ENCODE measurements around the gene TUT7. TPM values are rescaled to one million over a fixed set of nuclear protein-coding genes. Genes with fewer than 3 reads are reported as not detected.
"Not testable (repeated sequence)": the region's sequence is repeated elsewhere in the genome, so short reads cannot be mapped to it uniquely, and the experiment has no call there.

Gene TUT7
- total RNA-seq, 1 donor from 2014 or later = 25.1 TPM

GRCh38 chr9:86347991-86348390 is 6.2 kb downstream of the TUT7 start:
- DNase-seq (ENCODE audit: low spot score) = no peak

GRCh38 chr9:86344818-86345217 is 9.4 kb downstream of the TUT7 start:
- DNase-seq (ENCODE audit: low spot score) = no peak

GRCh38 chr9:86342269-86342668 is 11.9 kb downstream of the TUT7 start:
- DNase-seq (ENCODE audit: low spot score) = no peak

- DNase-seq (ENCODE audit: low spot score) = no peak
Observed at GRCh38 chr9:86341007-86341491, 13.2 kb downstream of the TUT7 start.

GRCh38 chr9:86340356-86341006 is 13.7 kb downstream of the TUT7 start:
- no peak for DNase-seq (ENCODE audit: low spot score)

- no peak for DNase-seq (ENCODE audit: low spot score)
Observed at GRCh38 chr9:86337469-86338108, 16.6 kb downstream of the TUT7 start.

GRCh38 chr9:86336058-86336457 is 18.2 kb downstream of the TUT7 start:
- no peak for DNase-seq (ENCODE audit: low spot score)

GRCh38 chr9:86333651-86334050 is 20.6 kb downstream of the TUT7 start:
- no peak for DNase-seq (ENCODE audit: low spot score)

GRCh38 chr9:86330186-86330585 is 24.0 kb downstream of the TUT7 start:
- no peak for DNase-seq (ENCODE audit: low spot score)

- no peak for DNase-seq (ENCODE audit: low spot score)
Observed at GRCh38 chr9:86329649-86330048, 24.6 kb downstream of the TUT7 start.

- DNase-seq (ENCODE audit: low spot score) = no peak
Observed at GRCh38 chr9:86328156-86328555, 26.1 kb downstream of the TUT7 start.

- no peak for DNase-seq (ENCODE audit: low spot score)
Observed at GRCh38 chr9:86326536-86326935, 27.7 kb downstream of the TUT7 start.

- DNase-seq (ENCODE audit: low spot score) = no peak
Observed at GRCh38 chr9:86324901-86325300, 29.3 kb downstream of the TUT7 start.

GRCh38 chr9:86324308-86324707 is 29.9 kb downstream of the TUT7 start:
- DNase-seq (ENCODE audit: low spot score) = no peak

- DNase-seq (ENCODE audit: low spot score) = no peak
Observed at GRCh38 chr9:86322973-86323644, 31.1 kb downstream of the TUT7 start.

- no peak for DNase-seq (ENCODE audit: low spot score)
Observed at GRCh38 chr9:86321373-86321772, 32.8 kb downstream of the TUT7 start.

GRCh38 chr9:86318187-86318586 is 36.0 kb downstream of the TUT7 start:
- DNase-seq (ENCODE audit: low spot score) = no peak

- DNase-seq (ENCODE audit: low spot score) = no peak
Observed at GRCh38 chr9:86315078-86315477, 39.1 kb downstream of the TUT7 start.

GRCh38 chr9:86312959-86313358 is 41.3 kb downstream of the TUT7 start:
- not testable (repeated sequence) for DNase-seq (ENCODE audit: low spot score)

- no peak for DNase-seq (ENCODE audit: low spot score)
Observed at GRCh38 chr9:86308687-86309086, 45.5 kb downstream of the TUT7 start.

GRCh38 chr9:86304236-86304730 is 49.9 kb downstream of the TUT7 start:
- no peak for DNase-seq (ENCODE audit: low spot score)

- DNase-seq (ENCODE audit: low spot score) = no peak
Observed at GRCh38 chr9:86303316-86303975, 50.8 kb downstream of the TUT7 start.
